Left ventricle myocardium superior (tissue), 1 donor: ENCODE results near the gene WDR38. TPM values are rescaled to one million over a fixed set of nuclear protein-coding genes. Genes with fewer than 3 reads are reported as not detected.
A peak's percentile ranks its signal among the peaks of the same experiment; 100 is the strongest.

ENCODE experiments used
- ATAC-seq: fragments of 200-7000 bp; cut with Tn5 transposase; one replicate; pipeline ENCODE4 v1.9.1; 2020; ENCODE audit warnings: mild to moderate bottlenecking, moderate library complexity
- DNase-seq: peaks from one replicate; pipeline ENCODE4 v3.0.0-alpha.2; 2020
- intact Hi-C: fragments of 100-400 bp; cut with micrococcal nuclease; formaldehyde crosslinking; loops from one replicate; pipeline ENCODE4 v1.11.0; 2022
- long read RNA-seq: library from polyadenylated mRNA; unstranded; transcript quantifications from one replicate; pipeline ENCODE4 v2.0.0, GENCODE V29; 2021
- total RNA-seq: library from RNA; stranded (reverse); fragmentation: NEBNext Ultra II Directional; extraction: Animal tissue kit (Norgen Biotek cat#: 25700); gene quantifications from one replicate; pipeline ENCODE4 v1.2.1, GENCODE V29; 2021
- donor health status: DM: no; HTN: yes; CAD: no; lungs with severe emphysema.

WDR38 gene, protein sequence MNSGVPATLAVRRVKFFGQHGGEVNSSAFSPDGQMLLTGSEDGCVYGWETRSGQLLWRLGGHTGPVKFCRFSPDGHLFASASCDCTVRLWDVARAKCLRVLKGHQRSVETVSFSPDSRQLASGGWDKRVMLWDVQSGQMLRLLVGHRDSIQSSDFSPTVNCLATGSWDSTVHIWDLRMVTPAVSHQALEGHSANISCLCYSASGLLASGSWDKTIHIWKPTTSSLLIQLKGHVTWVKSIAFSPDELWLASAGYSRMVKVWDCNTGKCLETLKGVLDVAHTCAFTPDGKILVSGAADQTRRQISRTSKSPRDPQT
- not detected for total RNA-seq
- long read RNA-seq = 0 reads

DNA sequence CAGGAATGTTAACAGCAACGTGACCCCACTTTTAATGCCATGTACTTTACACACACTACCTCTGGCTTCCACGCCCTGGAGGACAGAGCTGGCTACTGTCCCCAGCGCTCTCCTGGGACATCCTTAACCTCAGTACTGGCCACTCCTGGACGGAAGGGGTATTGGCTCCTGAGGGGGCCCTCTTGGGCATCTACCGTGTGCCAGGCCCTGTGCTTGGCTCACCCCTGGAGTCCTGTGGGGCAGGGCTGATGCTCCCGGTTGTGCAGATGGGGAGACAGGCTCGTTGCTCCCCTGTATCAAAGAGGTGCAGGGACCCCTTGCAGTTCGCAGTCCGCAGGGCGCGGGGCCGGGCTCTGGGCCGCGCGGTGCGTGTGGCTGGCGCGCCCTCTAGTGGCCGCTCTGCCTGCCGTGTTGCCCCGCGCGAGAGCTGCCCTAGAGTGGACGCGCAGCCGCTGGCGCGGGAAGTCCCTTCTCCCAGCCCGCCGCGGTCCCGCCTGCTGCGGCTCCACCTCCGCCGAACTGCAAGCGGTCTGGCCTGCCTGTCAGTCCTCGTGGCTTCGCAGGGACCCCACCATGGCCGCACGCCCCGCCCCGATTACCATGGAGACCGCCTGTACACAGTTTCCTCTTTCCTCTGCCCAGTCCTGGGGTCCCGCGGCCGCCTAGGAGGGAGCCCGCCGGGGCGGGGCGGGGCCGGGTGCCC, at the start of gene WDR38:
TSS of gene WDR38 (plus strand) at position 632 of the 703 bp plus-strand sequence. CDS start 72 bp downstream, outside the sequence.
- intact Hi-C loops = loop anchor here (5.0 kb wide), 1 partner anchor 81 kb away; the partner anchor contains the start of gene NR6A1
- ATAC-seq = peak; percentile 90
- DNase-seq = peak; percentile 92

DNA sequence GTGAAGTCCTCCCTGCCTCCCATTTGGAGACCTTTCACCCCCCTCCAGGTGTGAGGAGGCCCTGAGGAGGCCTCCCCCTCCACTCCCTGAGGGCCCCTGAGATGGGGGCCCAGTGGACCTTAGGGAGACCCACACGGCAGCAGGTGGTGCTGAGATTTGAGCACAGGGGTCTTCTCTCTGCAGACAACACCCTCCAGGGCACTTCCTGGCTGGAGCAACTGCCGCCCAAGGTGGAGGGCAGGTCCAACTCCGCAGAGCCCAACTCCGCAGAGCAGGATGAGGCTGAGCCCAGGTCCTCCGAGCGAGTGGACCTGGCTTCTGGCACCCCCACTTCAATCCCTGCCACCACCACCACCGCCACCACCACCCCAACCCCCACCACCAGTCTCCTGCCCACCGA, 49.3 kb upstream of the WDR38 start:
- intact Hi-C loops = no loop called here
- ATAC-seq (no peak), DNase-seq (no peak)

DNA sequence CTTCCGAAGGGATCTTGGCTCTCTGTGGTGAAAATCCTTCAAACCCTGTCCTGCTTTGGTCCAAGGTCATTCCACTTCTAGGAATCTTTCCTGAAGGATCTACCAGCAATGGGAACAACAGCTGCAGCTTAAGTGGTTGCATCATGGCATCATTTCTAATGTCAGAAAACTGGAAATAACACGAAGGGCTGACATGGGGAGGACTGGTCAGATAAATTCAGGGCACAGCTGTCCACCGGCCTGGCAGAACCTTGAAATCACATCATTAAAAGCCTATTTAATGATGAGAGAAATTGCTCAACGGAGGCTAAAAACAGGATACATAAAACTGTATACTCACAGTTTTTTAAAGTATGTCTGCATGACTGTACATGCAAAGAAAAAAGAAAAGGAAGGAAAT, 48.1 kb upstream of the WDR38 start:
- ATAC-seq (no peak), DNase-seq (no peak)
- intact Hi-C loops = no loop called here

DNA sequence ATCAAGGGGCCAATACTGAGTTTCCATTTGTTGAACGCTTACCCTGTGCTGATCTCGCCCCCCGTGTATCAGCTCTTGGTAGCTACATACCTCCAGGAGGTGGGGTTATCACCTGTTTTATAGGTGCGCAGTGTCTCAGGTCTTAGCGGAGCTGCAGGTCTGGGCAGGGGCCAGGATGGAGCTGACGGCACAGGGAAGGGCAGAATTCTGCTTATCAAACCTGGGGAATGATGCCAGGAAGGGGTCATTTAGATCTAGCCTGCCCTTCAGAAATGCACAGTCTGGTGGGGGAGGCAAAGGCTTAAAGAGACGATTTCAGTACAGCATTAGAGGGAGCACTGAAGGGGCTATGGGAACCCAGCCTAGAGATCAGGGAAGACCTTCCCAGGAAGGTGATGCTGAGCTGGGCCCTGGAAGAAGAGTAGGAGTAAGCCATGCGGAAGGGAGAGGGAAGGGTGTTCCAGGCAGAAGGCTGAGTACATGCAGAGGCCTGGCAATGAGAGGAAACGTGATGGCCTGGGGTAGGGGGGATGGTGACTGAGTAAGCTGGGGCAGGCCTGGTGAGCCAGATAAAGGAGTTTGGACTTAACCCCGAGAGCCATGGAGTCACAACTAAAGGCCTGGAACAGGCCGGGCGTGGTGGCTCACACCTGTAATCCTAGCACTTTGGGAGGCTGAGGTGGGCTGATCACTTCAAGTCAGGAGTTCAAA, 44.9 kb upstream of the WDR38 start:
- no peak for DNase-seq
- intact Hi-C loops = no loop called here
- ATAC-seq = no peak

DNA sequence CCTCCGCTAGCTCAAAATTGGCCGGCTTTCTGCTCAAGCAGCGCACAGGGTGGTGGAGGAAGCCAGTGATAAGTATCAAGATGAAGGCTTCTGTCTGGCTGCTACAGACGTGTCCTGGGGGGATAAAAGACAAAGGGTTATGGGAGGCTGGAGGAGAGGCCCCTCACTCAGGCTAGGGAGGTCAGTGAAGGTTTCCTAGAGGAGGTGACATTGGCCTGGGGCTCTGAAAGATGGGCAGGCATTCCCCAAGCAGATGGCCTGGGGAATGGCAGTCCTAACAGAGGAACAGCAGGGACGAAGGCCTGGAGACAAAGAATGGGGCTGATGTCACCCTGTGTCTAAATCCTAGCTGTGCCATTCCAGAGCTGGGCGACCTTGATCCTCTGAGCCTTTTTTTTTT, 44.0 kb upstream of the WDR38 start:
- ATAC-seq (no peak), DNase-seq (no peak)
- intact Hi-C loops = no loop called here

DNA sequence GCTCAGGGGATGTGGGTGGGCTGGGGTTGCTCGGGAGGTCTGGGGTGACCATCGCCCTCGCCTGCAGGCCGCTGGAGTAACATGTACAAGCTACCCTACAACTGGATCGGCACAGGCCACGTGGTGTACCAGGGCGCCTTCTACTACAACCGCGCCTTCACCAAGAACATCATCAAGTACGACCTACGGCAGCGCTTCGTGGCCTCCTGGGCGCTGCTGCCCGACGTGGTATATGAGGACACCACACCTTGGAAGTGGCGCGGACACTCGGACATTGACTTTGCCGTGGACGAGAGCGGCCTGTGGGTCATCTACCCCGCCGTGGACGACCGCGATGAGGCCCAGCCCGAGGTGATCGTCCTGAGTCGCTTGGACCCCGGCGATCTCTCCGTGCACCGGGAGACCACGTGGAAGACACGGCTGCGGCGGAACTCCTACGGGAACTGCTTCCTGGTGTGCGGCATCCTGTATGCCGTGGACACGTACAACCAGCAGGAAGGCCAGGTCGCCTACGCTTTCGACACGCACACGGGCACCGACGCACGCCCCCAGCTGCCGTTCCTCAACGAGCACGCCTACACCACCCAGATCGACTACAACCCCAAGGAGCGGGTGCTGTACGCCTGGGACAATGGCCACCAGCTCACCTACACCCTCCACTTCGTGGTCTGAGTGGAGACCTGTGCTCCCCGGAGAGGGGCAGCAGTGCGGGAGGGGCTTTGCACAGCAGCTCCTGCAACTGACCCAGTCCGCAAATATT, 43.3 kb upstream of the WDR38 start:
- ATAC-seq (no peak), DNase-seq (no peak)
- intact Hi-C loops = no loop called here

DNA sequence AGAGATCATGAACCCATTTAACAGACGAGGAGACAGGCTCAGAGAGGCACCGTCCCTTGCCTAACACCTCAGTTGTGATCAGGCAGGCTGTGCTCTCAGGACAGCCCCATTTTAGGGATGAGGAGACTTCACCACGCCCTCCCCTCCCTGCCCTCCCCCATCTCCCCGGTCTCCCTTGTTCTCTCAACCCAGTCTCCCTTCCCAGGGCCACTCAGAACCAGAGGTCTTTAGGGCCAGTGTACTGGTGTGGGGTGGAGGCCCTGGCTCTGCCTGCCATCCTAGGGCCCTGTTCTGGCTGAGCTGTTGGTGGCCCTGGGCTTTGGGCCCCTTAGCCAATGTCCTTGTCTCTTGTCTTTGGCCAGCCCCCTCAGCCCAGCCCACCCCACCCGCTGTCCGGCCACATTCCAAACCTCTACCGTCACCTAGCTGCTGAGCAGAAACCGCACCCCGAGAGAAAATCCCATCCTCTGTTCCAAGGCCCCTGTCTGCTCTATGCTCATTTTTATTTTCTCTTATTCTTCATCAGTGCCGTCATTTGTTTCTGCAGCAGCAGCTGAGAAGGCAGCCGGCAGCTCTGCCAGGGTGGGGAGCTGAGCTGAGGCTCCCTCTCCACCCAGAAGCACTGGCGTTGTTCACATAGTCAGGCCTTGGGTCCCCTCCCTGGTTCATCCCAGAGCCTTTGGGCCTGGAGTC, 42.5 kb upstream of the WDR38 start:
- intact Hi-C loops = no loop called here
- ATAC-seq (peak; percentile 63), DNase-seq (no peak)

DNA sequence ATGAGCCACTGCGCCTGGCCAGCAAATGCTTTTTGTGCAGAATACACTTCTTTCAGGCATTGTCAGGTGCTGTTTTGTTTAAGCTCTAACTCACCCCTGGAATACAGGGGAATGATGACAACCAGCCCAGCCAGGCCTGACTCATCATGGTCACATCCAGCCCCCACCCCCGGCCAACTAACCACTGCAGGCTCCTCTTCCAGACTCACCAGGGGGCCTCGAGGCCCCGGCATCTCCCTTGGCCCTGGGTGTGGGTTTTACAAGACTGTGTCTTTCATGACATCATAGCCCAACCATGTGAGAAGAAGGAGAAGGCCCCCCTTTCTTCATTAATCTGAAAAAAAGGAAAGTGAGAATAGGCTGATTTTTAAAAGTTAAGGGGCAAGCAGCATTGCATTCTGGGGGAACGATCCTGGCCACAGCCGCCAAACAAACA, 40.8 kb upstream of the WDR38 start:
- intact Hi-C loops = no loop called here
- DNase-seq = peak; percentile 65

DNA sequence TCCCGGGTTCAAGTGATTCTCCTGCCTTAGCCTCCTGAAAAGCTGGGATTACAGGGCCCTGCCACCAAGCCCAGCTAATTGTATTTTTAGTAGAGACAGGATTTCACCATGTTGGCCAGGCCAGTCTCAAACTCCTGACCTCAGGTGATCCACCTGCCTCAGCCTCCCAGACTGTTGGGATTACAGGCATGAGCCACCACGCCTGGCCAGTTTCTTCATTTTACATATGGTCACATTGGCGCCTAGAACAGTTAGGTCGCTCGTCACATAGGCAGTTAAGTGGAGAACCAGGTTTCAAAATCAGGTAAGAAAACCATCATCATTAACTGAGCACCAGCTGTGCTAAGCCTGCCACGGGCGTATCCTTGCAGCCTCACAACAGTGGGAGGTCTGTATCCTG, 40.2 kb upstream of the WDR38 start:
- no peak for DNase-seq
- intact Hi-C loops = no loop called here
- ATAC-seq = no peak

More for the DNA sequence above, 40.8 kb upstream of the WDR38 start:
- ATAC-seq = peak; percentile 58

DNA sequence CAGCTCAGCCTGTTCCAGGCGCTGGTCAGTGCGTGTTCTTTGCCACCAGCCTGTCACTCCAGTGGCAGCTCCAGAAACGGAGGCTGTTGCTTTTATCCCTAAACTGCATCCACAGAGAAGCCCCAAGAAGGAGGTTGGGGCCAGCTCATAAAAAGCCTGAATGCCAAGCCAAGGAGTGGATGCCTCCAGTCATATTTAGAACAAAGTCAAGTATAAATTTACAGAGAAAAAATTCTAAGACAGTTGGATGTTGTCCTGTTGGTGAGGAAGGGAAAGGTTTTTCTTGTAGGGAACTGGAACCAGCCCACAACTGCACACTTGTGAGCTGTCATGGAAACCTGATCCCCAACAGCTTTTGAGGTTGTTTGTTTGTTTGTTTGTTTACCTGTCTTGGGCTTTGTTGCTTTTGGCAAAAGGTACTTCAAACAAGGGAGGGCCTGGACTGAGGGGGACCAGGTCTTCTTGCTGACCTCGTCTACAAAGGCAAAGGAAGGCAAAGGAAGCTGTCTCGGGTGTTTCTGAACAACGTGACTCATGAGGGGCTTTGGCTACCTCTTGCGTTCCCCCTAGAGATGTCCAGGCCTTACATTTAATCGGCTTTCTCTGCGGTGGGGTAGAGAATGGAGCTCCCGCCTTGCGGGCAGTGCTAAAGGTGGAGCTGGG, 39.6 kb upstream of the WDR38 start:
- DNase-seq = no peak

DNA sequence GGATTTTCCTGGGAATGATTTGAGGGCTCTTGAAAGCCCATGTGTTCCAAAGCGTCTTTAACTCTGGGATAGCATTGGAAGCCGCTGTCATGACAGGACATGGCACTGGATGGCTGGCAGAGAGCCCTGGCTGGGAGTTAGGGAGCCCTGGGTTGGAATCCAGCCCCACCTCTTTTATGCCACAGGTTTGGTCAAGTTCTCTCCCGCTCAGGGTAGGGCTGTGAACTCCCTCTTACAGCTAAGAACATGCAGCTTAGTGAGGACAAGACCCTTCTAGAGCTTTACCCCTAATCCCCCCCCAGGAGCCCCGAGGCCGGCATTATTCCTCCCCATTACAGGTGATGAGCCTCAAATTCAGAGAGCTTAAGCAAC, 39.1 kb upstream of the WDR38 start:
- no peak for ATAC-seq
- intact Hi-C loops = no loop called here
- no peak for DNase-seq

More for the DNA sequence above, 39.6 kb upstream of the WDR38 start:
- intact Hi-C loops = no loop called here
- no peak for ATAC-seq

DNA sequence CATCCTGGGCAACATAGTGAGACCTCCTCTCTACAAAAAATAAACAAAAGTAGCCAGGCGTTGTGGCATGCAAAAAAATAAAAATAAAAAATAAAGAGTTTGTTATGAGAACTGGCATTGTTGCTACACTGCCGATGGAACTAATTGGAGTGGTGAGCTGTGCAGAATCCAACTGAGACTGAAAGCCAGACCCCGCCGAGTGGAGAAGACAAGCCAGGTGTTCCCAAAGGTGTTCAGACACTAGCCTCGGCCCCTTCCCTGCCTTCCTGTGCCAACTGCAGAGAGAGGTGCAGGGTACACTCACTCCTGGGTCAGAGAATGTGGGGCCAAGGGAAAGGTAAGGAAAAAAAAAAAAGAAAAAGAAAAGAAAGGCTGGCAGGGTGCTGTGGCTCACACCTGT, 37.7 kb upstream of the WDR38 start:
- intact Hi-C loops = no loop called here
- DNase-seq (no peak), ATAC-seq (no peak)

DNA sequence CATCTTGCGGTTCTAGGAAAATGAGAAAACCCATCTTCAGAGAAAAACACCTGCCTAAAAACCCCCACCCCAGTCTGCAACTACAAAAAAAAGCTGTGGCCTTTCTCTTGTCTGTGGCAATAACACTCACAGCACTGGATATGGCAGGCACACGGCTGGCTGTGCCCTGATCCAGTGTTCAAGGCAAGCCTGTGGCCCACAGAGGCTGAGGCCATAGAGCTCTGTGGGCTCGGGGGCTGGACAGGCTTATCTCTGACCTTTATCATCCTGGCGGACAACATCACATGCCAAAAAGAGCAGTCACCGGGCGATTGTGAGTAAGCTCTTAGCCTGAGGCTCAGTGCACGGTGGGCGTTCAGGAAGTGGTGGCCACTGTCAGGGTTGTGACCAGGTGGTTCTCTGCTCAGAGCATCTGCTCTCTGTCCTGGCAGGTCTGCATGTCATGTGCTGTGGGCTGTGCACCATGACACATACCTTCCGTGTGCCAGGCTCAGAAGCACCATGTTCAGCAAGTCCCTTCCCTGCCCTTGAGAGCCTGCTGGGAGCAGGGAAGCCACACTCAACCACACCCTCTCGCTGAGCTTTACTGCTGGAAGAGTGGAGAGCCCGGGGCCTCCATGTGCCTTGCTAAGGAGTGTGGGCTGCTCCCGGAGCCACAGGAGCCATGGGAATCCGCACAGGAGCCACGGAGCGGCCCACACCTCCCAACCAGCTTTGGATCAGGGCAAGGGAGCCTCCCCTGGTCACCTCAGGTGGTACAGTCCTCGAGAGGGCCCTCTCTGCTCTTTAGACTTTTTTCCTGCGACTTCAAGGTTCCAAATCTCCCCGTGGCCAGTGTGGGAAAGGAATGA, 34.6 kb upstream of the WDR38 start:
- no peak for DNase-seq
- peak; percentile 86 for ATAC-seq
- intact Hi-C loops = no loop called here

DNA sequence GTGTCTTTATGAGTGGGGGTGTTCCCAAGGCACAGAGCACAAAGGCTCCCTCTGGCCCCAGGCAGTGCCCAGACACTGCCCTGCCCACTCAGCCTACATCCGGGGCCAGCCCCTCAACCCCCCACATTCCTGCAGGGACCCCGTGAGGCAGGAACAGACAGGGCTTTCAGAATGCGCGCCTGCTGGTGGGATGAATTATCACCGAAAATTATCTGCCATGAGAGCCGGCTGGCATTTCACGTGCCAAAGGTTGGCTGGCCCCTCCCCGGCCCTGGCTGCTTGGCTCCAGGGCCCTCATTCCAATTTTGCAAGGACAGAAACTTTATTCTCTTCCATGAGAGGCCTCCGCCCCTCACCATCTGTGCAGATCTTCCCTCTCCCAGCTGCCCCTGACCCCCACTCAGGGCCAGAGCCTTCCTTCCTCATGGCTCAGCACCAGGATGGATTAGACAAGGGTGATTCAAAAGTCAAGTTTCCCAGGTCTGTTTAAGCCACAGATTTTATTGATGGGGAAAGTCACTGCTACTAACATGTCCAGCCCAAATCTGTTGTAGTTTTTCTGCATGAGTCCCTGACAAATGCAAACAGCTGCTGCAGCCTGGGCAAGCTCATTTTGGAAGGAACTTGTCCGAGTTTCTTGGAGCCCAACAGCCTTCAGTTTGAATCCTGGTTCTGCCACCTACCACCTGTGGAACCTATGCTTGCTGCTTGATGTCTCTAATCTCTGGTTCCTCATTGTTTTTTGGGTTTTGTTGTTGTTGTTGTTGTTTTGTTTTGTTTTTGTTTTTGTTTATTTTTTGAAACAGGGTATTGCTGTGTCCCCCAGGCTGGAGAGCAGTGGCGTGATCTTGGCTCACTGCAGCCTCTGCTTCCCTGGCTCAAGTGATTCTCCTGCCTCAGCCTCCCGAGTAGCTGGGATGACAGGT, 32.3 kb upstream of the WDR38 start:
- no peak for ATAC-seq
- no peak for DNase-seq
- intact Hi-C loops = no loop called here

DNA sequence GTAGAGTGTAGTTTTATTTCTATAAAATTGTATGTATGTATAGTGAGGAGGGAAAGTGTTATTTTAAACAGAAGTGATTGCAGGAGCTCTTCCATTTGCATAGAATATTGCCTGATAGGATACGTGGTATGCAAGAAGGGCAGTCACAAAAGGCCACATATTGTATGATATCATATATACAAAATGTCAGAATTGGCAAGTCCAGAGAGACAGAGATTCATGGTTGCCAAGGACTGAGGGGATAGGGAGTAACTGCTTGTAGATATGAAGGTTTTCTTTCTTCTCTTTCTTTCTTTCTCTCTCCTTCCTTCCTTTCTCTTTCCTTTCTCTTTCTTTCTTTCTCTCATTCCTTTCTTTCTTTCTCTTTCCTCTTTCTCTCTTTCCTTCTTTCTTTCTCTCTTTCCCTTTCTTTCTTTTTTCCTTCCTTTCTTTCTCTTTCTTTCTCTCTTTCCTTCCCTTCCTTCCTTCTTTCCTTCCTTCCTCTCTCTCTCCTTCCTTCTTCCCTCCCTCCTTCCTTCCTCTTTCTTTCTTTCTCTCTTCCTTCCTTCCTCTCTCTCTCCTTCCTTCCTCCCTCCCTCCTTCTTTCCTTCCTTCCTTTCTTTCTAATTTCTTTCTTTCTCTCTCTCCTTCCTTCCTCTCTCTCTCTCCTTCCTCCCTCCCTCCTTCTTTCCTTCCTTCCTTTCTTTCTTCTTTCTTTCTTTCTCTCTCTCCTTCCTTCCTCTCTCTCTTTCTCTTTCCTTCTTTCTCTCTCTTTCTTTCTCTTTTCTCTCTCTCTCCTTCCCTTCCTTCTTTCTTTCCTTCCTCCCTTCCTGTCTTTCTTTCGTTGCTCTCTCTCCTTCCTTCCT, 24.5 kb upstream of the WDR38 start:
- DNase-seq (no peak), ATAC-seq (no peak)
- intact Hi-C loops = no loop called here

DNA sequence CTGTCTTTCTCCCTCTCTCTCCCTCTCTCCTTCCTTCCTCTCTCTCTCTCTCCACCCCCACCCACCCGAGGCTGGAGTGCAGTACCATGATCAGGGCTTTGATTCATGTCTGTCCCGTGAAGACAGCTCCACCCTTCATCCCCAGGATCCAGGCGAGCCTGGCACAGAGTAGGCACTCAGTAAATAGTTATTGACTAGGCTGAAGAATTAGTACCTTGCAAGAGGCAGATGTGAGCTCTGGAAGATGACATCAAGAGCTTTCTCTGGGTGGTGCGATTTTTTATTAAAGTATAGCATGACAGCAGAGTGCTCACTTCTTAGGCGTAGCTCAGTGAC, 24.0 kb upstream of the WDR38 start:
- intact Hi-C loops = no loop called here
- ATAC-seq (no peak), DNase-seq (no peak)
